Vagina (tissue), 2 donors: ENCODE results near the gene TOX2.

Source experiments
- POLR2AphosphoS5 ChIP-seq, 2 donors: sonication (generic); formaldehyde crosslinking; IDR thresholded peaks; one replicate each; pipeline ENCODE4 v1.9.0; 2017; ENCODE audit warnings: antibody characterized with exemption in 2 of 2, mild to moderate bottlenecking in 2 of 2, low read depth in 1 of 2; ENCODE audit not compliant: insufficient read depth in 1 of 2
- TF ChIP-seq, protein P1 (sequence below), 3 experiments: fragments of 450-650 bp in 2 of 3; fragments of 200-600 bp in 1 of 3; sonication (generic) in 1 of 3; IDR thresholded peaks; one replicate each; pipeline ENCODE4 v1.5.1; 2017 to 2019; ENCODE audit warnings: antibody characterized with exemption in 3 of 3, mild to moderate bottlenecking in 2 of 3, moderate library complexity in 2 of 3

DNA sequence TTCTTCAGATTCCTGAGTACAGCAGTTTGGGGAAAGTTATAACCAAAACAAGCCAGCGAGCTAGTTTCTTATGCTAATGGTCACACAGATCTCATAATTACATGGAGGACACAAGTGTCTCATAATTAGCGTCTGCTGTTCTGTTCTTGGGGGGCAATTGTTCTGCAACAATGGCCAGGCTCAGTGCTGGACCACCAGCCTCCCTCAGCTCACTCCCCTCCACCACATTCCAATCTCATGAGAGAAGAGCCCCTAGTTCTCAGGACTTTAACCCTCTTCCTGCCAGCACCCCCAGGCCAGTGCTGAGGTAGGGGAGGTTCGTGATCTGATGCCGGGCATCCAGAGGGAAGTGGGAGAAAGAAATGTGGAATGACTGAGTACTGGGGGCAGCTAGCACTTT, 20.2 kb upstream of the TOX2 start:
- TF ChIP-seq, protein P1, sequence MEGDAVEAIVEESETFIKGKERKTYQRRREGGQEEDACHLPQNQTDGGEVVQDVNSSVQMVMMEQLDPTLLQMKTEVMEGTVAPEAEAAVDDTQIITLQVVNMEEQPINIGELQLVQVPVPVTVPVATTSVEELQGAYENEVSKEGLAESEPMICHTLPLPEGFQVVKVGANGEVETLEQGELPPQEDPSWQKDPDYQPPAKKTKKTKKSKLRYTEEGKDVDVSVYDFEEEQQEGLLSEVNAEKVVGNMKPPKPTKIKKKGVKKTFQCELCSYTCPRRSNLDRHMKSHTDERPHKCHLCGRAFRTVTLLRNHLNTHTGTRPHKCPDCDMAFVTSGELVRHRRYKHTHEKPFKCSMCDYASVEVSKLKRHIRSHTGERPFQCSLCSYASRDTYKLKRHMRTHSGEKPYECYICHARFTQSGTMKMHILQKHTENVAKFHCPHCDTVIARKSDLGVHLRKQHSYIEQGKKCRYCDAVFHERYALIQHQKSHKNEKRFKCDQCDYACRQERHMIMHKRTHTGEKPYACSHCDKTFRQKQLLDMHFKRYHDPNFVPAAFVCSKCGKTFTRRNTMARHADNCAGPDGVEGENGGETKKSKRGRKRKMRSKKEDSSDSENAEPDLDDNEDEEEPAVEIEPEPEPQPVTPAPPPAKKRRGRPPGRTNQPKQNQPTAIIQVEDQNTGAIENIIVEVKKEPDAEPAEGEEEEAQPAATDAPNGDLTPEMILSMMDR (IDR thresholded peaks at IDR 0.05): no peak
- no peak for TF ChIP-seq POLR2AphosphoS5 (IDR thresholded peaks at IDR 0.05; ENCODE audit: insufficient read depth in 1 of 2, low read depth in 1 of 2)
